SK-N-DZ (cell line): ENCODE measurements around the gene ZDHHC4. TPM values are rescaled to one million over a fixed set of nuclear protein-coding genes. Genes with fewer than 3 reads are reported as not detected.

Experiments used
- DNase-seq: peaks from one replicate; pipeline ENCODE4 v3.0.0-alpha.2; 2015; ENCODE audit warnings: low spot score
- polyA plus RNA-seq, 2 experiments: library from polyadenylated mRNA; depleted of rRNA; stranded (reverse); fragments of >200 nt; gene quantifications; 2 replicates each; pipeline ENCODE4 v1.2.3, GENCODE V29; 2014

The ZDHHC4 gene
- 100.0 and 101 TPM in 2 replicates for polyA plus RNA-seq (2014; cell fraction: cytosol; rRNA removed)
- polyA plus RNA-seq (2014; cell fraction: nucleus; rRNA removed): 89.4 and 113 TPM in 2 replicates

DNA sequence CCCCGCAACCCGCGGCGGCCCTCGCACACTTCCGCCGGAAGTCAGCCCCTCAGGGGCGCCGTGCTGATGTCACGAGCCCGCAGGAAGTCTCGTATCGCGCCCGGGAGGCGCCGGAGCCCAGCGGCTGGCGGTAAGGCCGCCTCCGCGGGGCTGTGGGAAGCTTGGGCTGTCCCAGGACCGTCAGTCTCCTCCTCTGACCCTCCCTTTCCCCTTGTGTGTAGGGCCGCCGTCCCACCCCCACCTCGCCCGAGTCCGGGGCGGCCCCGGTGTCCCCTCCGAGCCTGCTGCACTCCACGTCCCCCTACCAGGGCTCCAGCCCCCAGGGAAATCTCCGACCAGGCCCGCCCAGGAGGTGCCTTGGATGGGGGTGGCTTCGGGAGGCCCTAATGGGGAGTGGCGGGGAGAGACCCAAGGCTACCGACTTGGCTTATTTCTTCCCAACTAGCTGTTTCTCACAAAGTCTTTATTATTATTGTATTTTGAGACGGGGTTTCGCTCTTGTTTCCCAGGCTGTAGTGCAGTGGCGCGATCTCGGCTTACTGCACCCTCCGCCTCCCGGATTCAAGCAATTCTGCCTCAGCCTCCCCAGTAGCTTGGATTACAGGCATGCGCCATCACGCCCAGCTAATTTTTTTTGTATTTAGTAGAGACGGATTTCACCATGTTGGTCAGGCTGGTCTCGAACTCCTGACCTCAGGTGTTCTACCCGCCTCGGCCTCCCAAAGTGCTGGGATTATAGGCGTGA is at the start of gene ZDHHC4:
TSS of gene ZDHHC4 (plus strand) at position 86 of the 745 bp plus-strand sequence. CDS start 3,108 bp downstream, outside the sequence.
- DNase-seq: peak; percentile 91

- no peak for DNase-seq
Measured at GRCh38 chr7:6528401-6529130, 48.7 kb upstream of the ZDHHC4 start.

- DNase-seq: no peak
Measured at GRCh38 chr7:6529643-6530042, 47.6 kb upstream of the ZDHHC4 start.

DNA sequence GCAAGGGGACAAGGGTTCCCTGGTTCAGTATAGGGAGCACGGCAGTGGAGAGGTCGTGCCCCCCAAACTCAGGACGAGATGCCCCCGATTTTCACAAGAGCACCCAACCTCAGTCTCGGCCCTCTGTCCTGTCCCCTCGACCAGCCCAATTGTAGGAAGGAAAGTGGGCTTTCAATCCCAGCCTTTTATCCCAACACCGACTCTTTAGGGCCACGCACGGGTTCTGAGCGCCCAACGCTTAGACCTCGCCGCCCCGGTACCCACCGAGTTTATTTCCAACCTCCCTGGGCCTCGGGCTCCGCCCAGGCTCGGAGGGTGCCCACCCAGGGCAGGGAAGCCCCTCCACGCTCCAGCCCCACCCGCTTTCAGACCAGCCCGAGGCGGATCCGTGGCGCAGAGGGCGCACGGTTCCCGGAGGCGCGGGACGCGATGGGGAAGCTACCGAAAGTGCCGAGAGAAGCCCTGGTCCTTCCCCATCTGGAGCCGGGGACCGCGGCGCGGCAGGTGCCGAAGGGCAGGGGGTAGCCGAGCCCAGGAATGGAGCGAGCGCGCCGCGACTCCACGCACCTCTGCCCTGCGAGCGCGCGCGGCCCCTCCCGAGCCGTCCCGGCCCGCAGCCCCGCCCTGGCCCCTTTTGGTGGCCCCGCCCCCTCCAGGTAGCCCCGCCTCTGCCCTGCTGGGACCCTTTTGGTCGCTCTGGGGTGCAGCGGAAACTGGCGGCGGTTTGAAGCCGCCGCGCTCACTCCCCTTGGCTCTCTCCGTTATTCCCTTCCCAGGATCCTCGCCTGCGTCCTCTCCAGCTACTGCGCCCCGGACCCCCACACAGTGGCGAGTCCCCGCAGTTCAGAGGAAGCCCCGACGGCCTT is 46.4 kb upstream of the ZDHHC4 start:
- DNase-seq: no peak

DNA sequence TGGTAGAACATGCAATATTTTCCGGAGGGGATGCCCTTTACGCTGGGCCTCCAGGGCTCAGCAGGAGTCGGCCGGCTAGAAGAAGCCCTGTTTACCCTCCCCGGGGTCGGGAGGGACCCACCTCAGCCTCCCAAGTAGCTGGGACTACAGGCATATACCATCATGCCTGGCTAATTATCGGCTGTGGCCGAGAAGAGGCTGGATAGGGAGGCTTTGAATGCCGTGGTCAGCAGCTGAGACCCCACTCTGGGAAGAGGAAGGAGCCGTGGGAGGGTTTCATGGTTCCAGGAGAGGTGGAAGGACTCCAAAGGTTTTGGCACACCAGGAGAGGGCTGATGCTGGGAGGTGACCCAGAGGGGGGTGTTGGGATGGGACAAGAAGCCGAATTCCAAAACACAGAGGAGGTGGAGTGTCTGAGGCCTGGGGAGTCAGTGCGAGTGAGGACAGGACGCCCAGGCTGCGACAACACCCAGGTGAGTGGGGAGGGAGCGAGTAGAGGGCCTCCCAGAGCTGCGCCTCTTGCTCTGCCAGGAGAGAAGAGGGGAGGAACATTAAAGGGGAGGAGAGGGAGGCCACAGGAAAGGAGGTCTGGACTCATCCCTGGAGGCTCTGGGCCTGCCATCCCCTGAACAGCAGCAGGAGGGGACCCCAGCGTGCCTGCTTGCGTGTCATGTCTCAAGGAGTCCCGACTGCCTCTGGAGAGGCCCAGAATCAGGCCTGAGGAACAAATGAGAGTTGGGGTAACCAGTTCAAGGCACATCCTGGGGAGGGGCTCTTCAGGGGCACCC is 45.6 kb upstream of the ZDHHC4 start:
- DNase-seq: no peak

- DNase-seq: no peak
Measured at GRCh38 chr7:6532516-6532915, 44.7 kb upstream of the ZDHHC4 start.

DNA sequence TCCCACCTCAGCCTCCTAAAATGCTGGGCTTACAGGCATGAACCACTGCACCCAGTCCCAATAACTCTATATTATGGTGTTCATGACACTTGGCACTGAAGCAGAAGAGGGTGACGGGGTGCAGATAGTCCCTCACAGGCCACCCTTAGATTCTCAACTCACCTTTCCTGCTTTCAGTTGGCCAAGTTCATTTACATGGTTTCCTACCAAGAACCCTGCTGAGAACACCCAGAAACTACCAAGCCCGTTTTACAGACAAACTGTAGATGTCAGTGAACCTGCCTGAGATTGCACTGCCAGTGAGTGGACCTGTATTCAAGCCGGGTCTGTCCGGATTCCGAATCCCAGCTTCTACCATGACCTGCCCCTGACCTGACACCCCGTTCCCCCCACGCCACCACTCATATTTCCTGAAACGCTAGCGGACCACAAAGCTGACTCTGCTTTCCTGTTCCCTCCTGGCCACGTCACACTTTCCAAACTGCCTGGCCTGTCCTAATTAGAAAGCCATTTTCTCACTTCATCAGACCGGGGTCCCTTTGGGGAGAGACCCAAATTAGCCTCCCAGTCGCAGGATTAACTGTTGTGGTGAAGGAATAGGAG is 43.3 kb upstream of the ZDHHC4 start:
- DNase-seq: no peak

GRCh38 chr7:6536262-6537260 is 40.7 kb upstream of the ZDHHC4 start:
- peak; percentile 81 for DNase-seq

DNA sequence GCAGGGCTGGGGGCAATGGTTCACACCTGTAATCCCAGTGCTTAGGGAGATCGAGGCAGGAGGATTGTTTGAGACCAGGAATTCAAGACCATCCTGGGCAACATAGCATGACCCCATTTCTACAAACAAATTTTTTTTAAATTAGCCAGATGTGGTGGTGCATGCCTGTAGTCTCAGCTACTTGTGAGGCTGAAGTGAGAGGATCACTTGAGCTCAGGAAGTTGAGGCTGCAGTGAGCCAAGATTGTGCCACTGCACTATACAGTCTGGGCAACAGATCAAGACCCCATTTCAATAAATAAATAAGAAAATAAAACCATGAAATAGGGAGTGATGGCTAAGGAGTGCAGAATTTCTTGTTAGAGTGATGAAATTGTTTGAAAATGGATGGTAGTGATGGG is 34.9 kb upstream of the ZDHHC4 start:
- no peak for DNase-seq

DNA sequence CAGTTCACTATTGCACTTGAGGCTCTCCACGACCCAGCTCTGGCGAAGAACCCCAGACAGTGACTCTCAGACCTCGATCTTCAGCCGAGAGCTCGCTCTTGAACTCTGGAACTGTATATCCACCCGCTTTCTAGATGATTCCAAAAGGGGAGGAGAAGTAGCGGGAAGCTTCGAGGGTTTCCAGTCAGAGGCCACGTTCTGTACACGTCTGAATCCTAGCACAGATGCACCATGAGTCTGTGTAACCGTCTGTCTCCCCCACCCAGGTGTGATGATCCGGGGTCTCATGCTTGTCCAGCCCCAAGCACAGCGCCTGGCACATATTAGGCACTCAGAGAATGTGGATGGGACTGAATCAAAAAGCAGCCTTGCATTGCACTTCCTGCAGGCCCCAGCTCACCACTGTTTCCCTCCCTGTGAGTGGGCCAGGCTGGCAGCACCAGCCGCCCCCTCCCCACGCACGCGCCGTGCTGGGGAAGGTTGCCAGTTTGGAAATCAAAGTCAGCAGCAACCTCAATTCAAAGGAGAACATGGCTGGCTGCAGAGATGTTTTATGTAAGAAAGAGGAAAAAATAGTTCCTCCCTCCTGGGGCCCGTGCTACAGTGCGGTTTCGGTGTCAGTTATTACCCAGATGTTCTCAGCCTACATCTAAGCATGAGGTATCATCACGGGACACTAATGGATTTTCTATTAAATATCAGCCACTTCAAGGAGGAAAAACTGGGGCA is 31.7 kb upstream of the ZDHHC4 start:
- DNase-seq: no peak

DNA sequence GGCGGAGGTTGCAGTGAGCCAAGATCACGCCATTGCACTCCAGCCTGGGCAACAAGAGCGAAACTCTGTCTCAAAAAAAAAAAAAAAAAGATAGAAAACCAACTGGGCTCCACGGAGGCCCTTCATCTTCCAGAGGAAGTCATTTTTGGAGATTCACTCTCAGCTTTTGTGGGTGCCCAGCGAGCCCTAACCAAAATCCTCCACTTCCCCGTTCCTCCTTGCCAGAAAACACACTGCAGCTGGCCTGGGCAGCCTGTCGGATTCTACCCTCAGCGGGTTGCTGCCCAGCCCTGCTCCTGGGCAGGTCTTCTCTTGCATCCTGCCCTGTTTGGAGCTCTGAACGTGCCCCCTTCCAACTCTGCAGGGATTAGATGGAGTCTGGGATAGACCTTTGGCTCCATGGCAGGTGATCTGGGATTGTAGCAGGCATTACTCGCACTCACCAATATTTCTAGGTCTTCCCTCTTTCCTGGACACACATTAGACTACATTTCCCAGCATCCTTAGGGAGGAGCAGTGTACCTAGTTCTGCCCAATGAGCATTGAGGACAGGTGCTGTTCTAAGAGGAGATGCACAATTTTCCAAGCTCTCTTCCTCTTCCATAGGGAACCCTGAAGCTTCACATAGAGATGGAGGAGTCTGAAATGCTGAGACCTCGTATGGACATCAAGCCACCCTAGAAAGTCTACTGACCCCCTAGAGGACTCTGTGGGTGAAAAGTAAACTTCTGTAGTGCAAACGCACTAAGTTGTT is 30.6 kb upstream of the ZDHHC4 start:
- no peak for DNase-seq

GRCh38 chr7:6547400-6547799 is 29.9 kb upstream of the ZDHHC4 start:
- DNase-seq: no peak

DNA sequence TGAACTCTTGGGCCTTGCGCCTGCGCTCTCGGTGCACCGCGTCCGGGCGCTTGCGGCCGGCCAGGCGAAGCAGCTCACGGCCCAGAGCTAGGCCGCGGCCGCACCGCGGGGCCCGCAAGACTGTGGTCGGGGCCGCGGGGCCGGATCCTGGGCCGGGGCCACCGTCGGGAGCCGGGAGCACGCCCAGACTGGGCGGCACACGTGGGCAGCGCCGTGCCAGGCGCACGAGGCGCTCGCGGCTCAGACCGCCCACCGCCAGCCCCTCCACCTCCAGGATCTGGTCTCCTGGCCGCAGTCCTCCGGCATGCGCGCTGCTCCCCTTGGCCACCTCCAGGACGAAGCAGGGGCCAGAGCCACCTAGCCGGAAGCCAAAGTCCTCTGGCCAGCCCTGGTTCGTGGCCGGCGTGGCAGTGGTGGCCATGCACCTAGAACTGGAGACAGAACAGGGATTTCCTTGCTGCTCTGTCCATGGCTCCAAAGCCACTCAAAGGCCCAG is 26.2 kb upstream of the ZDHHC4 start, which contains the start of gene GRID2IP:
TSS of gene GRID2IP (minus strand) at position 446 of the 496 bp plus-strand sequence. CDS start at position 421, 25 bp downstream.
- no peak for DNase-seq

GRCh38 chr7:6553448-6554044 is 23.7 kb upstream of the ZDHHC4 start:
- no peak for DNase-seq

- no peak for DNase-seq
Measured at GRCh38 chr7:6554848-6555247, 22.4 kb upstream of the ZDHHC4 start.

DNA sequence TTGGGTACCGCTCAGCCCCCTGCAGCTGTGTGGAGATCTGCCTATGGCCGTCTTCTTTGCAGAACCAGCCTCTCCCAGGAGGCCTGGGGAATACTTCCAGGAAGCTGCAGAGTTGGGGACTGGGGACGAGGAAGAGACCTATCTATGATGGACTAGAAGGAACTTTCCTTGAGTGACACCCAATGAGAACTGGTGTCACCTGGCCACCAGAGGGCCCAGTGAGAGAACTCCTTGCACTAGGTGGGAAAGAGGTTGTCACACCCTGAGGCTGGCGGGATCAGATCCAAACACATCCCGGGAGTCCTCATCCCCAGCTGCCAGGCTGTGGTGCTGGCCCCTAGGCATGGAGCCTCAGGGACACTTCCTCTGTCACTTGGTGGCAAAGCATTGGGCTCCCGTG is 21.1 kb upstream of the ZDHHC4 start:
- no peak for DNase-seq

DNA sequence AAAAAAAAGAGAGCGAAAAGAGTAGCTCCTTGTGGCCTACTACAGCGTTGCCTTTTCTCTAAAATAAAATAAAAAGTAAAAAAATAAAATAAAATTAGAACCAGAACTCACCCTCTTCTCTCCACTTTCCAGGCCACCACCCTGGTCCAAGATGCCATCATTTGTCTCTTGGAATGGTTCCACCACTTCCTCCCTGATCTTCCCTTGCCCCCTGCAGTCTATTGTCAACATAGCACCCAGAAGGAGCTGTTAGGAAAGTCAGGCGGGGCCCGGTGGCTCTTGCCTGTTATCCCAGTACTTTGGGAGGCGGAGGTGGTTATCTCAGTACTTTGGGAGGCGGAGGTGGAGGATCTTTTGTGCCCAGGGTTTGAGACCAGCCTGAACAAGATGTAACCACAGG is 18.4 kb upstream of the ZDHHC4 start:
- DNase-seq: peak; percentile 69
